ENCODE data around the gene MARCHF11. TPM values are rescaled to one million over a fixed set of nuclear protein-coding genes. Genes with fewer than 3 reads are reported as not detected.

The MARCHF11 gene
- total RNA-seq, 1 experiment from 2014 or later: 0.37 TPM

DNA sequence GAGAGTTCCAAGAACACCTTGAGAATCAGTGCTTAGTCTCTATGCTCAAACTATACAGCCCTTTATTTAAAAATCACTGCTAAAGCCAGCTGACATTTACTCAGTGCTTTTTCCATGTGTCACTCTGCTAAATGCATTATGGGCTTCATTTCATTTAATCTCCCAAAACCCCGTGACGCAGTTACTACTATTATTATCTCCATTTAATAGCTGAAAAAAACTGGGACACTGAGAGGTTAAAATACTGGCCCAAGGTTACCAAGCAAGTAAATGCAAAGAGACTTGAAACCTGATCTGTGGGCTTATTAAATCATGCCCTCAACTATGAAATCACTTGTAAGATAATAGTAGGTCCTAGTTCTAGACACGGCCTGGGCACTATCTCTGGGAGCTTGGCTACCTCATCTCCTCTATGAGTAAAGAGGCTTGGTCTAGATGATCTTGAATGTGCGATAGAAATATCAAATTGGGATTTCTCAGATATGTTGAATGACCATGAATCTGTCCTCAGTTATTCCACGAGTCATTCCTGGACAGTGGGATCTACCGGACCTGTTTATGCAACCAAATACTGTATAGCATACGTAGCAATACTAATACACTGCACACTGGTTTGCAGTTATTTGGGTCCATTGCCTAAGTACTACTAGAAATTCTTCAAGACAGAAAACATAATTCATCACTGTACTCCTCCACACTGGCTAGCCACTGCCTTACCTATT is 32.3 kb downstream of the MARCHF11 start:
- H2BK12ac ChIP-seq (ENCODE audit: insufficient read length, low read depth, low read length): no peak overlapping the region
- H3K23me2 ChIP-seq (ENCODE audit: insufficient read length, low read depth, low read length, poor library complexity, severe bottlenecking): no peaks in the 10 kb centered on the region

More for the DNA sequence above, 32.3 kb downstream of the MARCHF11 start:
- Histone ChIP-seq H3K9ac (ENCODE audit: extremely low read depth, insufficient read length, low read length) (no peak overlapping the region), H2BK20ac (ENCODE audit: low read depth, low read length, poor library complexity, severe bottlenecking) (no peak overlapping the region), H3T11ph (ENCODE audit: low read length) (no peak overlapping the region), H3K4ac (ENCODE audit: low read depth, low read length) (no peak overlapping the region), H3K18ac (ENCODE audit: insufficient read length, low read depth, low read length) (no peak overlapping the region), H3K9me3 (ENCODE audit: control insufficient read depth, low read depth, low read length) (no peaks in the 10 kb centered on the region), H3K79me1 (ENCODE audit: insufficient read depth, low read depth, low read length, poor library complexity, severe bottlenecking) (no peaks in the 10 kb centered on the region), H3K4me1 (ENCODE audit: insufficient read depth, low read length) (no peaks in the 10 kb centered on the region), H4K8ac (replicated peaks; ENCODE audit: insufficient read length, low read depth, low read length) (no peak overlapping the region), H3K4me2 (ENCODE audit: insufficient read depth, insufficient read length, low read length) (no peak overlapping the region), H2BK15ac (ENCODE audit: low read depth, low read length) (no peak overlapping the region), H3K79me2 (ENCODE audit: insufficient read depth, low read length) (no peaks in the 10 kb centered on the region), H3K27me3 (ENCODE audit: insufficient read depth, low read length) (no peaks in the 10 kb centered on the region), H4K5ac (ENCODE audit: insufficient read length, low read depth, low read length) (no peak overlapping the region), H3K23ac (ENCODE audit: insufficient read length, low read depth, low read length) (no peak overlapping the region), H4K91ac (ENCODE audit: insufficient read length, low read depth, low read length) (no peak overlapping the region), H3K27ac (ENCODE audit: insufficient read length, low read depth, low read length) (no peak overlapping the region), H2BK5ac (ENCODE audit: insufficient read length, low read length) (no peak overlapping the region), H3K56ac (ENCODE audit: insufficient read length, low read depth, low read length) (no peak overlapping the region), H4K20me1 (ENCODE audit: control insufficient read depth, insufficient read depth, insufficient read length) (no peaks in the 10 kb centered on the region), H2AFZ (ENCODE audit: low read length) (no peak overlapping the region), H2AK5ac (ENCODE audit: insufficient read length, low read length) (no peak overlapping the region), H2BK120ac (ENCODE audit: low read depth, low read length, poor library complexity, severe bottlenecking) (no peak overlapping the region), H3K14ac (ENCODE audit: insufficient read depth, low read length) (no peak overlapping the region)
- Mint-ChIP-seq H3K36me3 (ENCODE audit: insufficient read depth in 1 of 3, low read depth in 3 of 3) (peaks cover 0 to 6% (median 0%) of the 10 kb centered on the region in 3 experiments; a peak in 1 of 7 replicates), H3K4me1 (peaks cover 0 to 9% of the 10 kb centered on the region in 2 experiments; a peak in 2 of 4 replicates), H3K9me3 (peaks cover 2 to 10% of the 10 kb centered on the region in 2 experiments), H3K27me3 (ENCODE audit: low read depth) (no peaks in the 10 kb centered on the region), H3K27ac (no peak overlapping the region), H3K4me3 (no peak overlapping the region)
- TF ChIP-seq, protein P1, sequence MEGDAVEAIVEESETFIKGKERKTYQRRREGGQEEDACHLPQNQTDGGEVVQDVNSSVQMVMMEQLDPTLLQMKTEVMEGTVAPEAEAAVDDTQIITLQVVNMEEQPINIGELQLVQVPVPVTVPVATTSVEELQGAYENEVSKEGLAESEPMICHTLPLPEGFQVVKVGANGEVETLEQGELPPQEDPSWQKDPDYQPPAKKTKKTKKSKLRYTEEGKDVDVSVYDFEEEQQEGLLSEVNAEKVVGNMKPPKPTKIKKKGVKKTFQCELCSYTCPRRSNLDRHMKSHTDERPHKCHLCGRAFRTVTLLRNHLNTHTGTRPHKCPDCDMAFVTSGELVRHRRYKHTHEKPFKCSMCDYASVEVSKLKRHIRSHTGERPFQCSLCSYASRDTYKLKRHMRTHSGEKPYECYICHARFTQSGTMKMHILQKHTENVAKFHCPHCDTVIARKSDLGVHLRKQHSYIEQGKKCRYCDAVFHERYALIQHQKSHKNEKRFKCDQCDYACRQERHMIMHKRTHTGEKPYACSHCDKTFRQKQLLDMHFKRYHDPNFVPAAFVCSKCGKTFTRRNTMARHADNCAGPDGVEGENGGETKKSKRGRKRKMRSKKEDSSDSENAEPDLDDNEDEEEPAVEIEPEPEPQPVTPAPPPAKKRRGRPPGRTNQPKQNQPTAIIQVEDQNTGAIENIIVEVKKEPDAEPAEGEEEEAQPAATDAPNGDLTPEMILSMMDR (conservative IDR thresholded peaks at IDR 0.05): no peak
- no CpG with 5 or more reads among the region's 7 CpGs for WGBS (ENCODE audit: extremely low coverage, insufficient read length, low lambda C conversion rate)
- no peak for DNase-seq
